Mesendoderm (in vitro differentiated cells): ENCODE results near the gene CDK5.

Source experiments
- DNase-seq: peaks from one replicate; pipeline ENCODE4 v3.0.0; 2013
- H2AK5ac ChIP-seq: 2 replicates; pipeline ENCODE4 v1.6.1; 2013; ENCODE audit warnings: low read length, inconsistent platforms
- H2BK120ac ChIP-seq: 2 replicates; pipeline ENCODE4 v1.6.1; 2013; ENCODE audit warnings: low read depth, mild to moderate bottlenecking, low read length, moderate library complexity, mixed read lengths
- H2BK15ac ChIP-seq: replicated peaks from 2 replicates; pipeline ENCODE4 v1.6.1; 2013; ENCODE audit warnings: low read depth, mild to moderate bottlenecking, moderate library complexity
- H2BK5ac ChIP-seq: 2 replicates; pipeline ENCODE4 v1.6.1; 2013; ENCODE audit warnings: low read length, inconsistent platforms
- H3K18ac ChIP-seq: 2 replicates; pipeline ENCODE4 v1.6.1; 2013; ENCODE audit warnings: mild to moderate bottlenecking, low read length, mixed read lengths
- H3K23ac ChIP-seq: one replicate; pipeline ENCODE4 v1.6.1; 2013; ENCODE audit warnings: low read length
- H3K27ac ChIP-seq: 2 replicates; pipeline ENCODE4 v1.5.1; 2013; ENCODE audit warnings: low read depth, mild to moderate bottlenecking, inconsistent platforms, low read length, moderate library complexity
- H3K27me3 ChIP-seq: 2 replicates; pipeline ENCODE4 v1.6.1; 2013; ENCODE audit warnings: low read length, control low read depth, mild to moderate bottlenecking, inconsistent platforms; ENCODE audit not compliant: insufficient read depth, poor library complexity
- H3K36me3 ChIP-seq: 2 replicates; pipeline ENCODE4 v1.6.1; 2013; ENCODE audit warnings: low read length, inconsistent platforms; ENCODE audit not compliant: control insufficient read depth, insufficient read depth
- H3K4ac ChIP-seq: one replicate; pipeline ENCODE4 v1.6.1; 2013; ENCODE audit warnings: low read depth, mild to moderate bottlenecking, low read length, moderate library complexity
- H3K4me1 ChIP-seq: 2 replicates; pipeline ENCODE4 v1.6.1; 2013; ENCODE audit warnings: low read depth, low read length, inconsistent platforms; ENCODE audit not compliant: control insufficient read depth
- H3K4me2 ChIP-seq: 2 replicates; pipeline ENCODE4 v1.6.1; 2013; ENCODE audit warnings: low read length
- H3K4me3 ChIP-seq: 2 replicates; pipeline ENCODE4 v1.5.1; 2013; ENCODE audit warnings: mild to moderate bottlenecking, low read length
- H3K56ac ChIP-seq: one replicate; pipeline ENCODE4 v1.6.1; 2013; ENCODE audit warnings: low read length
- H3K79me1 ChIP-seq: 2 replicates; pipeline ENCODE4 v1.6.1; 2013; ENCODE audit warnings: low read length, inconsistent platforms
- H3K79me2 ChIP-seq: 2 replicates; pipeline ENCODE4 v1.6.1; 2013; ENCODE audit warnings: mild to moderate bottlenecking, low read length; ENCODE audit not compliant: control insufficient read depth, insufficient read depth
- H3K9ac ChIP-seq: 2 replicates; pipeline ENCODE4 v1.6.1; 2013; ENCODE audit warnings: low read length, inconsistent platforms
- H4K5ac ChIP-seq: one replicate; pipeline ENCODE4 v1.6.1; 2013; ENCODE audit warnings: low read length
- H4K8ac ChIP-seq: one replicate; pipeline ENCODE4 v1.6.1; 2013; ENCODE audit warnings: low read depth, mild to moderate bottlenecking, control low read depth, low read length, moderate library complexity
- WGBS: extraction: QIAGEN DNeasy Blood & Tissue Kit; methylation state at CpG from one replicate; pipeline ENCODE4 v1.1.7; 2013; ENCODE audit warnings: low lambda C conversion rate, missing lambda C conversion rate; ENCODE audit not compliant: insufficient coverage; ENCODE audit errors: extremely low coverage; 5-methylcytosine and 5-hydroxymethylcytosine counted together

Gene CDK5

DNA sequence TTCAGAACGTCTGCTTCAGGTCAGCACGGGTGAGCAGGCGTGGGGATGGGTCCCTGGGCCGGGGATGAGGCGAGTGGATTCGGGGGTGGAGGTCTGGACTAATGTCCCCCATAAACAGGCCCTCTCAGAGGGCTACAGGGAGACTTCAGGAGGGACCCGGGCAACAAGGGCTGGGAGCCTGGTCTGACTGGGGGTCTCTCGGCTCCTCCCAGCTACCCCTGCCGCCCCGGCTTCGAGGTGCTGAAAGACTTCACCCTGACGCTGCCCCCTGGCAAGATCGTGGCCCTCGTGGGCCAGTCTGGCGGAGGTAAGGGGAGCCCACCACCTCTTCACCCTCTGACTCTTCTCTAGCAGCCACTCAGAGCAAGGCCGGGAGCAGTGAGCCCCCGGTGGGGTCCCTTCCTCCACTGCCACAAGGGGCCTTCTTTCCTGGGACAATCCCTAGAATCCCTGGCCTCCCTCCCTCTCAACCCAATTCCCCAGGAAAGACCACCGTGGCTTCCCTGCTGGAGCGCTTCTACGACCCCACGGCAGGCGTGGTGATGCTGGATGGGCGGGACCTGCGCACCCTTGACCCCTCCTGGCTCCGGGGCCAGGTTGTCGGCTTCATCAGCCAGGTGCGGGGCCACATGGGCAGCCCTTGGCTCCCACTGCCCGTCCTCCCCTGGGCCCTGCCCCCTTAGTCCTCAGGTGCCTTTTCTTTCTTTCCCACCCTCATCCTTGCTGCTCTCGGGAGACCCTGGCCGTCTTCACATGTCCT is 16.9 kb downstream of the CDK5 start:
- no peak overlapping the region for H4K5ac ChIP-seq
- no peaks in the 10 kb centered on the region for H3K27me3 ChIP-seq

DNA sequence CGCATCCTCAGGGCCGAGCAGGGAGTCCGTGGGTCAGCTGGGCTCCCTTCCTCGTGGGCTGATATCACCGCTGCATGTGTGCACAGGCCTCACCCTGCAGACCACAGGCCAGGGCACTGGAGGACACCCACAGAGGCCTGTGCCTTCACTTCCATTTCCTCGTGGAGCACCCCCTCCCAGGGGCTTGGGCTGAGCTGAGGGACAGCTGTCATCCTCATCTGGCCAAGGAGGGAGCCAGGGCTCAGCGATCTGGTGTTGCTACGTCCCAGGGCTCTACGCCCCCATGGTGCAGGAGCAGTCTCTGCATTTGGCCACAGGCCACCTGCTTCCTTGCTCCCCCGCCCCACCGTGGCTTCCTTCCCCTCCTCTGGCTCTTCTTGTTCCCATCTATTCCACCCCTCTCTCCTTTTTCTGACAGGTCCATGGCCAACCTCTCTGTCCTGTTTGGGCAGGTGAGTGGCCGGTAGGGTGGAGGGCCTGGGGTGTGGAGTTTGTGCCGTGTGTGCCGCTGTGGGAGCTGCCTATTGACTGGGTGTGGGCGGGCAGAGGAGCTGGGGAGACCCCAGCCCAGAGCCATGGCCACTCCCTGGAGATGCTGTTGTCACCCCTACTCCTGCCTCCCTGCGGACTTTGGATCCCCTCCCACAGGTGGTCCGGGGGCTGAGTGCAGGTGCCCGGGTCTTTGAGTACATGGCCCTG is 17.7 kb downstream of the CDK5 start:
- no peaks in the 10 kb centered on the region for H3K79me2 ChIP-seq
- no peak overlapping the region for H2BK15ac ChIP-seq
- no peak overlapping the region for H2AK5ac ChIP-seq
- no peaks in the 10 kb centered on the region for H3K27me3 ChIP-seq
- H3K9ac ChIP-seq = no peak overlapping the region
- no peak overlapping the region for H3K23ac ChIP-seq
- no peak overlapping the region for H3K4me3 ChIP-seq
- H3K36me3 ChIP-seq = peaks cover 2% of the 10 kb centered on the region
- no peaks in the 10 kb centered on the region for H3K79me1 ChIP-seq
- no peak overlapping the region for H4K8ac ChIP-seq
- no peak overlapping the region for H2BK120ac ChIP-seq
- no peak for DNase-seq
- H3K4ac ChIP-seq = no peak overlapping the region
- H4K5ac ChIP-seq = no peak overlapping the region
- WGBS = no CpG with 5 or more reads among the region's 18 CpGs
- no peak overlapping the region for H3K27ac ChIP-seq
- no peak overlapping the region for H3K4me2 ChIP-seq
- H2BK5ac ChIP-seq = no peak overlapping the region
- no peaks in the 10 kb centered on the region for H3K4me1 ChIP-seq
- no peak overlapping the region for H3K56ac ChIP-seq
- H3K18ac ChIP-seq = no peak overlapping the region

More for the DNA sequence above, 16.9 kb downstream of the CDK5 start:
- Histone ChIP-seq H3K18ac (no peak overlapping the region), H3K4me1 (no peaks in the 10 kb centered on the region), H3K4me2 (no peak overlapping the region), H3K4ac (no peak overlapping the region), H3K4me3 (no peak overlapping the region), H3K36me3 (peaks cover 2% of the 10 kb centered on the region), H3K79me1 (no peaks in the 10 kb centered on the region), H2BK15ac (no peak overlapping the region), H3K27ac (no peak overlapping the region), H3K9ac (no peak overlapping the region), H4K8ac (no peak overlapping the region), H3K79me2 (no peaks in the 10 kb centered on the region), H3K56ac (no peak overlapping the region), H2BK120ac (no peak overlapping the region), H2AK5ac (no peak overlapping the region), H3K23ac (no peak overlapping the region), H2BK5ac (no peak overlapping the region)
- WGBS = no CpG with 5 or more reads among the region's 30 CpGs
- no peak for DNase-seq

DNA sequence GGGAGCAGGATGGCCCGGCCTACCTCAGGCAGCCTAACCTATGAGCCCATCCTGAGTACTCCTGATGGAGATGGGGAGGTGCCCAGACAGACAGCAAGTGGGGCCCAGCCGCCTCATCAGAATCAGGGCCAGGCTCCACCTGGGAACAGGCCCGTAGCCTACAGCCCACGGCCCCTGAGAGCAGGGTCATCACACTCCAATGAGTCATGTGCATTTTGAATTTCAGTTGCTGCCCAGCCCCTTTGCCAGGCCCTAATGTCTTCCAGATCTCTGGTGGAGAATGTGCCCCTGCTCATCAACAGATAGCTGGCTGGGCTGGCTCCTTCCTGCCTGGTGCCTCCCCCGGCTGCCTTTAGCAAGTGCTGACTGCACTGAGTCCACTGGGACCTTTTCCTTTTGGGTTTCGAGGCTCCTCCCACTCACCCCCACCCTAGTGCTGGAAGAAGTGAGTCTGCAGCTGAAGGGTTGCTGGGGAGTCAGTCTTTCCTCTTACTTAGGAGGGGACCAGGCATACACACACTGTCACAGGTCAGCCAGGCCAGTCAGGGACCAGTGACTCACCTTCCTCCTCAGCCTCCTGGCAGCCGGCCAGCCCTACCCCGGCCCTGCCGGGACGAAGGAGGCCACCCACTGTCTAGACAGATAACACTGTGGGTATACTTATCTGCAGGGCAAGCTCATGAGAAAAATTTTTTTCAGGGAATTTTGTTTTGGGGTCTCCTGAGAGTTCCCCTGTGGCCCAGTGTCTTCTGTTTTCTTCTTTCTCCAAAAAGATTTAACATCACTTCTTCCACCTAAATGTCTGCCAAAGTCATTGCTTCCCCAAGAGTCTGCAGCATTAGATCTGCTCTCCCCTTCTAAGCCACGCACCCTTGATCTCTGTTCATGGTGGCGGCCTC is 18.5 kb downstream of the CDK5 start:
- peak; percentile 73 for DNase-seq
- no CpG with 5 or more reads among the region's 12 CpGs for WGBS
- Histone ChIP-seq H3K27ac (no peak overlapping the region), H2BK15ac (no peak overlapping the region), H2BK120ac (no peak overlapping the region), H3K4me2 (no peak overlapping the region), H2BK5ac (no peak overlapping the region), H4K8ac (no peak overlapping the region), H3K4me3 (no peak overlapping the region), H3K4ac (no peak overlapping the region), H3K18ac (no peak overlapping the region), H3K36me3 (peaks cover 2% of the 10 kb centered on the region), H2AK5ac (no peak overlapping the region), H3K56ac (no peak overlapping the region), H3K9ac (no peak overlapping the region), H4K5ac (no peak overlapping the region), H3K27me3 (no peaks in the 10 kb centered on the region), H3K4me1 (no peaks in the 10 kb centered on the region), H3K79me1 (no peaks in the 10 kb centered on the region), H3K79me2 (no peaks in the 10 kb centered on the region), H3K23ac (no peak overlapping the region)

DNA sequence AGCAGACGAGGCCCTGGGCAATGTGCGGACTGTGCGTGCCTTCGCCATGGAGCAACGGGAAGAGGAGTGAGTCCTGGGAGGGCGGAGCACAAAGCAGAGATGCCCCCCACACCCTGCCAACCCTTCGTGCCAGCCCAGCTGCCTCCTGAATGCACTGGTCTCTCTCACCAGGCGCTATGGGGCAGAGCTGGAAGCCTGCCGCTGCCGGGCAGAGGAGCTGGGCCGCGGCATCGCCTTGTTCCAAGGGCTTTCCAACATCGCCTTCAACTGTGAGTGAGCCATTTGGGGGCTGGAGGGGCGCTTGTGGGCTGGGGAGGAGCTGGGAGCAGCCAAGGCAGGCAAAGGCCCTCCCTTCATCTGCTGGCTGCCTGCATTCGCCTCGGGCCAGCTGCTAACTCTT is 21.8 kb downstream of the CDK5 start:
- peaks cover 2% of the 10 kb centered on the region for H3K36me3 ChIP-seq
- no peaks in the 10 kb centered on the region for H3K79me1 ChIP-seq
- no peak overlapping the region for H3K4ac ChIP-seq
- H3K18ac ChIP-seq = no peak overlapping the region
- no peak overlapping the region for H3K9ac ChIP-seq
- no peaks in the 10 kb centered on the region for H3K4me1 ChIP-seq
- H3K27me3 ChIP-seq = no peaks in the 10 kb centered on the region
- no peak overlapping the region for H3K27ac ChIP-seq
- no peak overlapping the region for H3K56ac ChIP-seq
- H3K79me2 ChIP-seq = no peaks in the 10 kb centered on the region
- no peak for DNase-seq
- H2BK120ac ChIP-seq = no peak overlapping the region
- H2BK15ac ChIP-seq = no peak overlapping the region
- H3K4me2 ChIP-seq = no peak overlapping the region
- H2AK5ac ChIP-seq = no peak overlapping the region
- no peak overlapping the region for H2BK5ac ChIP-seq
- no peak overlapping the region for H3K4me3 ChIP-seq
- no peak overlapping the region for H4K5ac ChIP-seq
- WGBS = no CpG with 5 or more reads among the region's 17 CpGs
- H3K23ac ChIP-seq = no peak overlapping the region
- H4K8ac ChIP-seq = no peak overlapping the region

DNA sequence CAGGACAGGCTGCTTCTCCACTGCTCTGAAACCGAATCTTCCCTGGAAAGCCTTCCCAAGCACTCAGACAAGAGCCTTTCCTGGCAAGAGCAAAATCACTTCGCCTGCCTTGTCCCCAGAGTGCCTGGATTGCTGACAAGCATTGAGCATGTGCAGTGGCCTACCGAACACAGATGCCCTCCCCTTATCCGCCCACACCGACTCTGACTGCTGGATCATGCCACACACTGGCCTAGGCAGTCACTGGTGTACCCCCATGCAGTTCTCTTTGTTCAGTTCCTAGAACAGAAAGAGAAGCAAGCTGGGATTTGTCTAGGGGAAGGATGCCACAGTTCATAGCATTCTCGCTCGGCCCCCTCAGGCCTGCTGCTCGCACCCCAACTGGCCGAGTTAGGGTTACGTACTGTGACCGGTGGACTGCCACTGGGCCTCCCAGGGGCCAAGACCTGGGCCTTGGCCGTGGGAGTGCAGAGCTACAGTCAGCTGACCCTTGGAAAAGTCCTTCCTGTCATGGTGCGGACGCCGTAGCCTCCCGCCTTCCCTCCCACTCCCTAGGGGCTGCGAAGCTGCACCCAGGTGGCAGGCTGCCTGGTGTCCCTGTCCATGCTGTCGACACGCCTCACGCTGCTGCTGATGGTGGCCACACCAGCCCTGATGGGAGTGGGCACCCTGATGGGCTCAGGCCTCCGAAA is 22.5 kb downstream of the CDK5 start:
- no peaks in the 10 kb centered on the region for H3K79me1 ChIP-seq
- no peaks in the 10 kb centered on the region for H3K4me1 ChIP-seq
- peaks cover 2% of the 10 kb centered on the region for H3K36me3 ChIP-seq
- H2AK5ac ChIP-seq = no peak overlapping the region
- H3K4me3 ChIP-seq = no peak overlapping the region
- no peak overlapping the region for H4K5ac ChIP-seq
- H2BK120ac ChIP-seq = no peak overlapping the region
- H3K56ac ChIP-seq = no peak overlapping the region
- no peak overlapping the region for H2BK5ac ChIP-seq
- H3K18ac ChIP-seq = no peak overlapping the region
- H3K23ac ChIP-seq = no peak overlapping the region
- DNase-seq = no peak
- no peak overlapping the region for H3K4me2 ChIP-seq
- H3K9ac ChIP-seq = no peak overlapping the region
- H4K8ac ChIP-seq = no peak overlapping the region
- WGBS = no CpG with 5 or more reads among the region's 21 CpGs
- H3K27me3 ChIP-seq = no peaks in the 10 kb centered on the region
- H3K27ac ChIP-seq = no peak overlapping the region
- H3K4ac ChIP-seq = no peak overlapping the region
- no peaks in the 10 kb centered on the region for H3K79me2 ChIP-seq
- no peak overlapping the region for H2BK15ac ChIP-seq
